Nephron progenitor cell (in vitro differentiated cells): Measurements from ENCODE around the gene TECPR1.
A peak's percentile ranks its signal among the peaks of the same experiment; 100 is the strongest.

Experiments
- DNase-seq: peaks from one replicate; pipeline ENCODE4 v3.0.0; 2021
- H3K27ac Mint-ChIP-seq: 2 replicates; pipeline ENCODE4 v1.8.0; 2021; ENCODE audit warnings: mild to moderate bottlenecking, moderate library complexity, mixed read lengths
- H3K27me3 Mint-ChIP-seq: 2 replicates; pipeline ENCODE4 v1.8.0; 2021; ENCODE audit warnings: mild to moderate bottlenecking, low read depth, mixed read lengths; ENCODE audit not compliant: poor library complexity
- H3K36me3 Mint-ChIP-seq: 2 replicates; pipeline ENCODE4 v1.8.0; 2021; ENCODE audit warnings: low read depth, mixed read lengths
- H3K4me1 Mint-ChIP-seq: 2 replicates; pipeline ENCODE4 v1.8.0; 2021; ENCODE audit warnings: mixed read lengths
- H3K4me3 Mint-ChIP-seq: 2 replicates; pipeline ENCODE4 v1.8.0; 2021; ENCODE audit warnings: mild to moderate bottlenecking, moderate library complexity, mixed read lengths
- H3K9me3 Mint-ChIP-seq: 2 replicates; pipeline ENCODE4 v1.8.0; 2021; ENCODE audit warnings: mild to moderate bottlenecking, moderate library complexity, mixed read lengths
- TF ChIP-seq, protein P1 (sequence below): fragments of 200-600 bp; sonication (generic); IDR thresholded peaks from 2 replicates; pipeline ENCODE4 v1.5.0; 2021; ENCODE audit warnings: antibody characterized with exemption

The TECPR1 gene, protein sequence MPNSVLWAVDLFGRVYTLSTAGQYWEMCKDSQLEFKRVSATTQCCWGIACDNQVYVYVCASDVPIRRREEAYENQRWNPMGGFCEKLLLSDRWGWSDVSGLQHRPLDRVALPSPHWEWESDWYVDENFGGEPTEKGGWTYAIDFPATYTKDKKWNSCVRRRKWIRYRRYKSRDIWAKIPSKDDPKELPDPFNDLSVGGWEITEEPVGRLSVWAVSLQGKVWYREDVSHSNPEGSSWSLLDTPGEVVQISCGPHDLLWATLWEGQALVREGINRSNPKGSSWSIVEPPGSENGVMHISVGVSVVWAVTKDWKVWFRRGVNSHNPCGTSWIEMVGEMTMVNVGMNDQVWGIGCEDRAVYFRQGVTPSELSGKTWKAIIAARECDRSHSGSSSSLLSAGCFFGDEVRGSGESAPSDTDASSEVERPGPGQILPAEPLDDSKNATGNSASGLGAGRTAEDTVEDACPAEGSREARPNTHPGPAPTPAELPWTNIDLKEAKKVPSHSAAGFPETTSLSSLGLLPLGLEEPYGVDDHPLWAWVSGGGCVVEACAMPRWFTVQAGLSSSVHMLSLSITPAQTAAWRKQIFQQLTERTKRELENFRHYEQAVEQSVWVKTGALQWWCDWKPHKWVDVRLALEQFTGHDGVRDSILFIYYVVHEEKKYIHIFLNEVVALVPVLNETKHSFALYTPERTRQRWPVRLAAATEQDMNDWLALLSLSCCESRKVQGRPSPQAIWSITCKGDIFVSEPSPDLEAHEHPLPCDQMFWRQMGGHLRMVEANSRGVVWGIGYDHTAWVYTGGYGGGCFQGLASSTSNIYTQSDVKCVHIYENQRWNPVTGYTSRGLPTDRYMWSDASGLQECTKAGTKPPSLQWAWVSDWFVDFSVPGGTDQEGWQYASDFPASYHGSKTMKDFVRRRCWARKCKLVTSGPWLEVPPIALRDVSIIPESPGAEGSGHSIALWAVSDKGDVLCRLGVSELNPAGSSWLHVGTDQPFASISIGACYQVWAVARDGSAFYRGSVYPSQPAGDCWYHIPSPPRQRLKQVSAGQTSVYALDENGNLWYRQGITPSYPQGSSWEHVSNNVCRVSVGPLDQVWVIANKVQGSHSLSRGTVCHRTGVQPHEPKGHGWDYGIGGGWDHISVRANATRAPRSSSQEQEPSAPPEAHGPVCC

GRCh38 chr7:98251601-98252424 is at the start of gene TECPR1:
Gene TECPR1, minus strand, starts transcription at chr7:98252232. Its CDS starts 6,086 bp downstream, at chr7:98246146.
- H3K4me1 Mint-ChIP-seq = peaks cover 41% of the 10 kb centered on the region
- peaks cover 10% of the 10 kb centered on the region for H3K36me3 Mint-ChIP-seq
- H3K27ac Mint-ChIP-seq = peak within 1 kb of the TSS; percentile 65
- DNase-seq = peak; percentile 94
- TF ChIP-seq, protein P1, sequence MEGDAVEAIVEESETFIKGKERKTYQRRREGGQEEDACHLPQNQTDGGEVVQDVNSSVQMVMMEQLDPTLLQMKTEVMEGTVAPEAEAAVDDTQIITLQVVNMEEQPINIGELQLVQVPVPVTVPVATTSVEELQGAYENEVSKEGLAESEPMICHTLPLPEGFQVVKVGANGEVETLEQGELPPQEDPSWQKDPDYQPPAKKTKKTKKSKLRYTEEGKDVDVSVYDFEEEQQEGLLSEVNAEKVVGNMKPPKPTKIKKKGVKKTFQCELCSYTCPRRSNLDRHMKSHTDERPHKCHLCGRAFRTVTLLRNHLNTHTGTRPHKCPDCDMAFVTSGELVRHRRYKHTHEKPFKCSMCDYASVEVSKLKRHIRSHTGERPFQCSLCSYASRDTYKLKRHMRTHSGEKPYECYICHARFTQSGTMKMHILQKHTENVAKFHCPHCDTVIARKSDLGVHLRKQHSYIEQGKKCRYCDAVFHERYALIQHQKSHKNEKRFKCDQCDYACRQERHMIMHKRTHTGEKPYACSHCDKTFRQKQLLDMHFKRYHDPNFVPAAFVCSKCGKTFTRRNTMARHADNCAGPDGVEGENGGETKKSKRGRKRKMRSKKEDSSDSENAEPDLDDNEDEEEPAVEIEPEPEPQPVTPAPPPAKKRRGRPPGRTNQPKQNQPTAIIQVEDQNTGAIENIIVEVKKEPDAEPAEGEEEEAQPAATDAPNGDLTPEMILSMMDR = no peak
- H3K4me3 Mint-ChIP-seq = peak within 1 kb of the TSS; percentile 92
- no peaks in the 10 kb centered on the region for H3K9me3 Mint-ChIP-seq
- H3K27me3 Mint-ChIP-seq = peaks cover 13% of the 10 kb centered on the region

DNA sequence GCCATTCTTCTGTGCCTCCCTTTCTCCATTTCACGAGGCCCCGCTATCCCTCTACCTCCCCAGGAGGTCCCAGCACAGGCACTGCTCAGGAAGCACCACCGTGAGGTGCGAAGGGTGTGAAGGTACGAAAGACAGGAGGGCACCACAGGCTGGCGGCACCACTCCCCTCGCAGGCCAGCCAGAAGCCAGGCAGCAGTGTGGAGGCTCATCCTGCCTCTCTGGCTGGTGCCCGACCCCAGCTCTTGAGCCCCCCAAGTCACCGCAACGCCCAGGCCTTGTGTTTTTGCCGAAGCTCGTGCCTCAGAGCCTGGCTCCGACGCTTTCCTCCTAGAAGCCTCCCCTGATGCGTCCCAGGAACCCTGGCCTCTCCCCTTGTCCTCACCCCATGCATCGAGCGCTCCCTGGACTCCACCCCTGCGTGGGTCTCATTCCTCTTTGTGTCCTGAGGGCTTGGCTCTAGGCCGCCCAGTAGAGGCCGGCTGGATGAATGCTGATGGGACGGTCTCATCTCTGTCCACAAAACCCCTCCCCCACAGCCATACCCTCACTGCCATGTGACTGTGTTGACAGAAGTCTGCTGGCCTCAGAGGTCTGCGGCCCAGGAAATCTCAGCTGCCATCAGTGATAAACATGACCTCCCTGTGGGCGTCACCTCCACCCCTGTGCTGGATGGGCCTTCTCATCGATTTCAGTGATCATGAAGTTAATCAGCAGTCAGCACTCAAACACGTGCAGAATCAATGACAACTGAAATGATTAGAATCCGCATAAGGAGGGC is 48.8 kb upstream of the TECPR1 start:
- H3K27ac Mint-ChIP-seq = peak overlapping the region; percentile 91
- H3K36me3 Mint-ChIP-seq = peaks cover 41% of the 10 kb centered on the region
- peaks cover 6% of the 10 kb centered on the region for H3K27me3 Mint-ChIP-seq
- DNase-seq = no peak
- no peaks in the 10 kb centered on the region for H3K9me3 Mint-ChIP-seq
- TF ChIP-seq, protein P1 = no peak
- H3K4me3 Mint-ChIP-seq = no peak overlapping the region
- H3K4me1 Mint-ChIP-seq = peaks cover 44% of the 10 kb centered on the region

DNA sequence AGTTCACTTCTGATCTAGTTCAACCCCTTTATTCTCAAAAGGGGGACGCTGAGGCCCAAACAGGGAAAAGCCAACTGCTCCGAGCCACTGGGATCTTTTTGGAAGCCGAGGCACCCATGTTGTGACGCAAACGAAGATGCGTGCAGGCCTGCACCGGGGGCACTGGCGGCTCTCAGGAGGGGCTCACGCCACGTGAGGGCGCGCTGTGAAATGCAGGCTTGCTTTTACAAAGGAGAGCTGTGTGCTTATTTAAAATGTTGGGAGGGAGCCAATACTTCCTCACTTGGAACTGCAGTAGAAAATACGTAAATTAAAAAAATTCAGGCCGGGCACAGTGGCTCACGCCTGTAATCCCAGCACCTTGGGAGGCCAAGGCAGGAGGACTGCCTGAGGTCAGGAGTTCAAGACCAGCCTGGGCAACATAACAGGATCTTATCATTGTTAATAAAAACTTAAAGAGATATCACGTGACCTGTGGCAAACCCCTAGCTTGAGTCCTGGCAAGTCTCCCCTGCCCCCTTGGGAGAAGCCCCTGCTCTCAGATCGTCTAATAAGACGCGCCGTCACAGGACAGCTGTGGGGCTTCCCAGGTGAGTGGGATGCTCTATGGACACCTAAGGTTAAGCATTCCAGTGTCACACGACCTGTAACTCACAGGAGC is 45.7 kb upstream of the TECPR1 start:
- H3K9me3 Mint-ChIP-seq = no peaks in the 10 kb centered on the region
- DNase-seq = no peak
- H3K4me3 Mint-ChIP-seq = no peak overlapping the region
- peaks cover 29% of the 10 kb centered on the region for H3K36me3 Mint-ChIP-seq
- H3K4me1 Mint-ChIP-seq = peaks cover 44% of the 10 kb centered on the region
- H3K27ac Mint-ChIP-seq = no peak overlapping the region
- TF ChIP-seq, protein P1 = no peak
- H3K27me3 Mint-ChIP-seq = peaks cover 6% of the 10 kb centered on the region

DNA sequence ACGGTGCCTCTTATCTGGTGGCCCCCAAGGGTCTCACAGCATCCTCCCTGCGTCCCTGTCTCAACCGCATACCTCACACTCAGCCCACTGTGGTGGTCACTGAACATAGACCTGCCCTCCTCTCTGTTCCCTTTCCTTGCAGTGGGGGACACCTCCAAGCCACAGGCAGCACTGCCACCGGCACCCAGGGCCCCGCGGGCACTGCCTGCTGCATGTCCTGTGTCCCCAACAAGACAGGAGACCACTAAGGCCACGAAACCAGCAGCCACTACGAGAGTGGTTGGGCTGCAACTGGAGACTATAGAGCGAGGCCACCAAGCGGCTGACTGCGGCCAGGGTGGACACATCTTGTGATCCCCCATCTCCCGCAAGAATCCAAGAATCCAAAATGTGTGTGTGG is 44.8 kb upstream of the TECPR1 start:
- Mint-ChIP-seq H3K9me3 (no peaks in the 10 kb centered on the region), H3K4me1 (peaks cover 38% of the 10 kb centered on the region), H3K27me3 (peaks cover 3% of the 10 kb centered on the region), H3K4me3 (no peak overlapping the region), H3K36me3 (peaks cover 33% of the 10 kb centered on the region), H3K27ac (no peak overlapping the region)
- TF ChIP-seq, protein P1 = no peak
- no peak for DNase-seq
